SKM-1 (cell line): ENCODE data around the gene HSD17B8.

Source experiments
- DNase-seq: peaks from one replicate; lab custom pipeline; 2025; ENCODE audit not compliant: unreplicated experiment; lab: John Stamatoyannopoulos, UW

HSD17B8 gene

GRCh38 chr6:33171016-33171879, 33.2 kb upstream of the HSD17B8 start:
- DNase-seq = no peak

DNA sequence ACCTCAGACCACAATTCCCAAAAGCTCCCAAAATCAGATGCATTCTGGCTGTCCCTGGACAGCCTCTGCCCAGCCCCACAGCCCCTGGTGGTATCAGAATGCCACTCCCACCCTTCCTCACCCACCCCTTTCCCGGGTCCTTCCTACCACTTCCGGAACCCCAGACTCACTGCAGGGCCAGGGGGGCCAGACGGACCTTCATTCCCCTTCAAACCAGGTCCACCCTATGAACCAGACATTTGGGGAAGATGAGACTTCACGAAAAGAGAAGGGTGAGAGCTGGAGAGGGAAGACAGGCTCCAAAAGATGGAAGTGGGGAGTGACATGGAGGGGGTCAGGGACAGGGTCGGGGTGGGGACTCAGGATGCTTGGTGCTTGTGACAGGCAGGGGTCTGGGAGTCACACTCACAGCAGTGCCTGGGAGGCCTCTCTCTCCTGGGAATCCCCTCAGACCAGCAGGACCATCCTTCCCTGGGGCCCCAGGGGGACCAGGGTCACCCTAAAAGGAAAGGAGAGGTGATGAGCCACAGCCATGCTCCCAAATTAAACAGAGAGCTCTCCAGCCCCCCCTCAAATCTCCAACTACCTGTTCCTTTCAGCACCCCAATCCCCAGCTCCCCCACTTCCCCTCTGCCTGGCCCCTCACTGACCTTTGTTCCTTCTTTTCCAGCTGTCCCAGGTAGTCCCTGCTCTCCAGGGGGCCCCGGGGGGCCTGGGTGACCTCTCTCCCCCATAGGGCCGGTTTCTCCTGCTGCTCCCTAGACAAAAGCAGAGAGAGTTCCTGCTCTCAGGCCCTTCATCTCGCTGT, 32.4 kb upstream of the HSD17B8 start:
- DNase-seq = no peak

- no peak for DNase-seq
Measured at GRCh38 chr6:33172688-33173534, 31.5 kb upstream of the HSD17B8 start.

DNA sequence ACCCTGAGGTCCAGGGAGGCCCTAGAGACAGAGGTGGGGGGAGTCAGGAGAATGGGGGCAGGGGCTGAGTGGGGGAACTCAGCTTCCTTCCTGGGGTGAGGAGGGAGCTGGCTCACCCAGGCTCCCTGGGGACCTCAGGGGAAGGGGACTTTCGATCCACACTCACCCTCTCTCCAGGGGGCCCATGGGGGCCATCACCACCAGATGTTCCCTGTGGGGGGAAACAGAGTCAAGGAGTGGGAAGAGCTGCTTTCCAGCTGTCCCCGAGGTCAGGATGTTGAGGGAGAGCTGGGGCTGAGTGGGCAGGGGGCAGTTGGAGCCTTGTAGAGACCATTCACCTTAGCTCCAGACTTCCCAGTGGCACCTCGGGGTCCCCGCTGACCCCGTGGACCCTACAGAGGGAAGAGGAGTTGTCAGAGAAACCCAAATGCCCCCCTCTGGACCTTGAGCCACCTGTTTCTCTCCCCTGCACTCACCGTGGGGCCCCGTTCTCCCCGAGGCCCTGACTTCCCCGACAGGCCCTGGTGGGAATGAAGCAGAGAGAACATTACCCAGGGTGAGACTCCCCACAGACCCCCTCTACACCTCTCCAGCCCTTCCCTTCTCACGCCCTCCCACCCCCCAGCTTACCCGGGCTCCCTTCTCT, 30.8 kb upstream of the HSD17B8 start:
- no peak for DNase-seq

GRCh38 chr6:33174784-33175183, 29.7 kb upstream of the HSD17B8 start:
- no peak for DNase-seq

DNA sequence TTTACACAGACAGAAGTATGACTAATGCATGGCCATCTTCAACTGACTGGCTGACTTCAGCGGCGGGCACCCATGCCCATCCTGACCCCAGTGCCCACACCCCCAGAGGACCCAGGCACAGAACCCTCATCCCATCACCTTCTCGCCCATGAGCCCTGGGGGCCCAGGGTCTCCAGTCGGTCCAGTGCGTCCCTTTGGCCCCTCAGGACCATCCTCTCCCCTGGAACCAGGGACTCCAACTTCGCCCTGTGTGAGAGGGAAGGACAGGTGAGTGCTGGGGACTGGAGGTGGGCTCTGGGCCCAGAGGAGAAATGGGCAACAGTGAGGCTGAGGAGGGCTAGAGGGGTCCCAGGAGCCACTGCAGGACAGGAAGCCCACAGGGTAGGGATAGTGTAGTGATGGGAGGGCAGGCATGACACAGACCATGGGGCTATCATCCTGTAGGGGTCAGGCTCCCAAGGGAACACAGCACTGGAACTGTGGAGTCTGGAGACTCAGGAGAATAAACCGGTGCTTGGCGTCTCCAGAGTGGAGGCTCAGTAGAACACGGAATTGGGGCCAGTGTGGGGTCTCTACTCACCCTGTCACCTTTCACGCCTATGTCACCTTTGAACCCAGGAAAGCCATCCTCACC, 28.9 kb upstream of the HSD17B8 start:
- DNase-seq = no peak

DNA sequence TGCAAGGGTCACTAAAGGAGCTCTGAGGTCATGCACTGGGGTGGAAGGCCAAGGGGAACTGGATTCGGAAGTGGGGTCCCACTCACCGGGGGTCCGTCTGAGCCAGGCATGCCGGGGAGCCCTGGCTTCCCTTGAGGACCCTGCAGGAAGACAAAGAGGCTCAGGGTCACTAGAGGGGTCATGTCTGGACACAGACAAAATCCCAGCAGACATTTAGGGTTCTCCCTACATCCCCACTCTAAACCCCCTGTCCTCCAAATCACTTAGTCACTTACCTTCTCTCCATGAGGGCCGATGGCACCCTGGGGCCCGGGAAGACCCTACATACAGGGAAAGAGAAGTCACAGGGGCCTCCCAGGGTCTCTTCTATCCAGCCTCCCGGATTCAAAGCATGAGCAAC, 27.5 kb upstream of the HSD17B8 start:
- DNase-seq = no peak

- DNase-seq = no peak
Measured at GRCh38 chr6:33177552-33178446, 26.7 kb upstream of the HSD17B8 start.

DNA sequence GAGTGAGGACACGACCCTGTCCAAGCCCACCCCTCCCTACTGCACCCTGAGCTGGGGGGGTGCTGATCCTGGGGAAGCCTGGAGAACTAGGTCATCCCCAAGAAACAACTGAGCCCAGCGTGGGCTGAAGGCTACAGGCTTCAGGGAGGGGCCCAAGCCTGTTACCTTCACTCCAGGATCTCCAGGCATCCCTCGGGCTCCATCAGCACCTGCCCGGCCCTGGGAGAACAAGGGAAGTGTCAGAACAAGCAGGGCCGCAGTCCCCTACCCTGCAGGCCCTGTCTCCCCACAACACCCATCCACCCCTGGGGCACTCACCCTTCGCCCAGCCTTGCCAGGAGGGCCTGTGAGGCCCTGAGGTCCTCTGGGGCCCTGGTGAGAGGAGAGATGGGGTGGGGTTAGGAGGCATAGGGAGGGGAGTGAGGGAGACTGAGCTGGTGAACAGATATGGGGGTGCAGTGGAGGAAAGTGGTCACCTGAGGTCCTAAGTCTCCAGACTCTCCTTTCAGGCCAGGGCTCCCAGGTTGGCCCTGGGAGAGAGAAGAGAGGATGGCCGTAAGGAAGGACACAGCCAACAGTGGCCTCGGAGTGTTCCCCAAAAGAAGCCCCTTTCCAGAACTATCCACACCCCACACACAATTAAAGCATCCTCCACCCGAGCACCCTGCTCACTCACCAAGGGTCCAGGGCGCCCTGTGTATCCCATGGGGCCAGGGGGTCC, 25.5 kb upstream of the HSD17B8 start:
- no peak for DNase-seq

- no peak for DNase-seq
Measured at GRCh38 chr6:33181141-33181540, 23.3 kb upstream of the HSD17B8 start.

- DNase-seq = no peak
Measured at GRCh38 chr6:33183071-33183683, 21.3 kb upstream of the HSD17B8 start.

GRCh38 chr6:33185190-33185589, 19.3 kb upstream of the HSD17B8 start:
- no peak for DNase-seq

- no peak for DNase-seq
Measured at GRCh38 chr6:33185654-33186187, 18.7 kb upstream of the HSD17B8 start.

DNA sequence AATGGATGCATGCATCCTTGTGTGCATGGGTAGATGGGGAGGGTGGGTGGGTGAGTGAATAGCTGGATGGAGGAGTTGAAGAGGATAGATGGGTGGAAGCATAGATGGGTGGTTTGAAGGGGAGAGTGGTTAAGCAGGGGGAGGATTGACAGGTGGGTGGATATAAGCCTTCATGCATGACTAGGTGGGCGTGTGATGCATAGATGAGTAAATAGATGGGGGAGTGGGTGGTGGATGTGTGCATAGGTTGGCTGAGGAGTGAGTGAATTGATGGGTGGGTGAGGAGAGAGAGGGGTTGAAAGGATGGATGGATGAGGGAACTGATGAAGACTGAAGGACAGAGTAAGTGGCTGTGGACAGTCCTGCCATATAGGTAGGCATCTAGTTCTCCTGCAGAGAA, 16.6 kb upstream of the HSD17B8 start:
- no peak for DNase-seq

- no peak for DNase-seq
Measured at GRCh38 chr6:33189164-33189563, 15.3 kb upstream of the HSD17B8 start.

DNA sequence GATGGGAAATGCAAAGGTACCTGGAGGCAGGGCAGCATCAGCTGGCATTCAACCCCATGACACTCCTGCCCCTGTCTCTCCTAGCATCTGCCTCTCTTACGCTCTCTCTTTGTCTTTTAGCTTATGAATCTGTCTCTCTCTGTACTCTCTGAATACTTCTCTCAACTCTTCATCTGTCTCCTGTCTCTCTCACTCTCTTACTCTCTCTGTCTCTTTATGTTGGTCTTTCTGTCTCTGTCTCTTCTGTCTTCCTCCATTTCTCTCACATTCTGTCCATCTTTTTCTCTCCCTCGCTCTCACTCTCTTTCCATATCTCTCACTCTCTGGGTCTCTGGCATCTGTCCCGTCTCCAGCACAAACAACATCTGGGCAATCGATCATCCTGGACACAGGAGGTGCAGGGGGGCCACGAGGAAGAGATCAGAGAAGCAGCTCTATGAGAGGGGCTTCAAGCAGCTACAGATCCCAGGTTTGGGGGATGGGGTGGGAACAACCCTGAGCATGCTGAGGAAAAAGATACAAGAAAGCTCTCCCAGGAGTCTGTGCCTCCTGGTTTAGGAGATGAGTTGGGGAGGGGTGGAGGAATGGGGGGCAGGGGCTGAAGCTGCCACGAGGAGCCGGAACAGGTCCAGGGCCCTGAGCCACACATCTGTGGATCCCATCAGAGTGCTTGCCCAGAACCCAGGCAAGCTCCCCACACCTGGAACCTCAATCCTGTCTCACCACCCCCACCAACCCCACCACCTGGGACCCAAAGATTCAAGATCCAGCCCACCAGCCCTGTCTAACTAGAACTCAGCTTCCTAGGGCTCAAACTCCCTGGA, 14.6 kb upstream of the HSD17B8 start:
- no peak for DNase-seq

DNA sequence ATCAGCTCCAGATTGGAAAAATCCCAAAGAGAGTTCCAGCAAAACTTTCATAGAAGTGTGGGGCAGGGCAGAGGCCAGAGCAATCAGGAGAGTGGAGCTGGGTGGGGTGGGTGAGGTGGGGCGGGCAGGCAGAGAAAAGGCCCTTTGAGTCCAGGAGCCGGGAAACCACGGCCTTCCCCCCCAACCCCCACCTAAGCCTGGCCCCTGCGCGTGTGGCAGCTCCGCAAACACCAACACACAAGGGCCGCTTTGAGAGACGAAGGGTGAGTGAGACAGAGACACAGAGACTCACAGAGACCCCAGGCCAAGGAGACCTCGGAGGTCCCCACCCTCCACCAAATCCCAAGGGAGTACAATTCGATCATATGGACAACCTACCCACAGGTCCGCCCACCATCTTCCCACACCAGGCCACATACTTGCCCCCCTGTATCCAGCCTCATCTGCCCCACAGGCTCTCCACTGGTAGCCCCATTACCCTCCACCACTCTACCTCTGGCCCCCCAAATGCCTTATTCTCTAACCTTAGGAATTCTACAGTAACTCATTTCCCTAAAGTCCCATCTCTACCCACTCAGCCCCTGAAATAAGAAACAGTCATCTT, 13.8 kb upstream of the HSD17B8 start:
- no peak for DNase-seq
